HG03066 (cell line): Measurements from ENCODE around the gene SORBS2.

ENCODE experiments used
- ATAC-seq: cut with Tn5 transposase; IDR thresholded peaks from one replicate; pipeline ENCODE4 v1.9.1; 2021; ENCODE audit warnings: low read depth; ENCODE audit not compliant: unreplicated experiment

The SORBS2 gene

DNA sequence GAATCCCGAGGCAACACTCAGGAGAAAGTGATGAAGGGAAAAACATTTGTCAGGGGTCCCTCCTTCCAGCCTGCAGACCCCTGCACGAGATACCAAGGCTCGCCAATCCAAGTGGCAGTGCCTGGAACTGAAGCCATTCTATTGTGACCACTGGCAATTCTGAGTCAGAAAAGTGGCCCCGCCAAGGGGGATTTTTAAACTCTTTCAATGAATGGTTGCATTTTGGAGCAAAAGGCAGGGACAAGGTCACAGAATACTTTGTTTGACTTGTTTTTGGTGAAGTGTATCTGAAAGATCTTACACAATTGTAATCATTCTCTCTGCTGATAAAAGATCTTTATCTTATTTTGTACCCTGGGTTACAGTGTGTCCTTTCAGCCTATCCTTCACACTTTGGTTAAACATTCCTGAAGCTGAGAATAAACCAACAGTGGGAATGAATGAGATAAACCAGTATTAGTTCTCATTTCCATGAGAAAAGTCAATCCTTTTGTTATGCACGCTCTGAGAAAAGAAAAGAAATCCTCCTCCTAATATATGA lies 160.8 kb downstream of the SORBS2 start:
- ATAC-seq, result no peak

- no peak for ATAC-seq
These were observed 163.4 kb downstream of the SORBS2 start for GRCh38 chr4:185648631-185649030.

- ATAC-seq, result no peak
These were observed 166.6 kb downstream of the SORBS2 start for GRCh38 chr4:185645403-185645802.

GRCh38 chr4:185644408-185644807 lies 167.6 kb downstream of the SORBS2 start:
- no peak for ATAC-seq

DNA sequence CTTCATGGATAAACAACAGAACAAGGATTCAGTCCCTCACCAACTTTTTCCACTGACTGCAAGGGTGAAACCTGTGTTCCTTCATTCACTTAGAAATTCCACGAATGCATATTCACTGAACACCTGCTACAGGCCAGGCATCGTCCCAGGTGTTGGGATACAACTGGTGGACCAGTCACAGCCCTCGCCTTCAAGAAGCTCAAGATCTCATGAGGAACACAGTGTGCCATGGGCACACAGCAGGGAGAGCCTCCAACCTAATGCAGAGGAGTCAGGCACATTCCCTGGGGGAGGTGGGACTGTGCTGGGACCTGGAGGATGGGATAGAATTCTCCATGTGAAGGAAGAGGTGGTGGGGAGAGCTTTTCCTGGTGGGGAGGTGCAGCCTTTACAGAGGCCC lies 169.1 kb downstream of the SORBS2 start:
- ATAC-seq, result no peak

GRCh38 chr4:185640811-185641675 lies 171.0 kb downstream of the SORBS2 start:
- ATAC-seq, result no peak

DNA sequence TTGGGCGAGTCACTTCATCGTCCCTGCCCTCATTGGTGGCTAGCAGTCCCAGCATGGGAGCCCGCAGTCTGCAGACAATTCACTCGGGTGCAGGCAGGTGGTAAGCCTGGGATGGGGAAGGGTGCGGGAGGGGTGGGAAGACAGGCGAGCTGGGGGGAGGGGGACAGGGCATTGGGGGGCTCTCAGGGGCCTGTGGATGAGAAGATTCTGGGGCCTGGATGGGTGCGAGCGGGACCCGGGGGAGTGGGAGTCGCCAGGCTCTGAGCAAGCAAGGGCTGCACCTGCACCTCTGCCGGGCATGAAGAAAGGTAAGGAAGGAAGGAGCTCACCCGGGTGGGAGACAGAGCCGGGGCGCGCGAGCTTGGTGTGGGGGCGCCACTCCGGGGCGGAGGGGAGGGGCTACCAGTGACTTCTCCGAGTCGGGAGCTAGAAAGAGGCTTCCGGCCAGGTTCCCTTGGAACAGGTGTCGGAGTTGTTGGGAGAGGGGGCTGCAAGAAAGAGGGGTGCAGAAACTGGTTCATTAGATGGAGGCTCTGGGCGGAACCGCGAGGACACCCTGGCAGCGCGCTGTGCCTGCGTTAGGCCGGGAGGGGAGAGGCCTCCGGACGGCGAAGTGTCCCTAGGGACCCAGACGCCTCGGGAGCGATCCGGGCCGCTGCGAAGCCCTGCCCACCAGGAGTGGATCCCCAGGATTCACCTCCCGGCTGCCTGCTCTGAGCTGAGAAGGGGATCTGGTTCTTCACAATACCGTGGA lies 173.3 kb downstream of the SORBS2 start:
- ATAC-seq, result no peak

- no peak for ATAC-seq
These were observed 173.9 kb downstream of the SORBS2 start for GRCh38 chr4:185638093-185638492.

GRCh38 chr4:185637163-185637875 lies 174.7 kb downstream of the SORBS2 start:
- no peak for ATAC-seq

DNA sequence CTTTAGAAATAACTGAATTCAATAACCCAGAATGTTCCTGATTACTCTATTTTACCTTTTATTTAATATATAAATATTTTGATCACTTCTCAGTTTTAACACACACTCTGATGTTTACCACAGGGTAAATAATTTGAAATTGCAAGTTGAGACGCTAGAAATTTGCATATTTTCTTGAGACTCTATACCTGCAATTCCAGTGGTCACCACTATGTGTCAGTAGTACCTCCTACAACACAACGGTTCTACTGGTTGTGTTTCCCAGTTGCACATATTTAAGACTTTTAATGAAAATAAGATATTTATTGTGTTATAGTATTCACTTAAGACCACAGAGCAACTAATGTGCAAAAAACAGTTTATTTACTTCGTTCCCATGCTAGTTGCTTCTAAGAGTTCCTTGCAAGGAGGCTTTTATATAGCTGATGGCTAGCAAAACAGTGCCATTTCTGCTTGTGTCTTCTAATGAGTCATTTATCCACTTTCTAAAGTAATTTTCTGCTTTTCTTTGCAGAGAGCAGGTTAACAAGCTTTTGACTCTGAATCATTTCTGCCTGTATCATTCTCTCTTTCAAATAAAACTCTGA lies 177.8 kb downstream of the SORBS2 start:
- ATAC-seq, result no peak

DNA sequence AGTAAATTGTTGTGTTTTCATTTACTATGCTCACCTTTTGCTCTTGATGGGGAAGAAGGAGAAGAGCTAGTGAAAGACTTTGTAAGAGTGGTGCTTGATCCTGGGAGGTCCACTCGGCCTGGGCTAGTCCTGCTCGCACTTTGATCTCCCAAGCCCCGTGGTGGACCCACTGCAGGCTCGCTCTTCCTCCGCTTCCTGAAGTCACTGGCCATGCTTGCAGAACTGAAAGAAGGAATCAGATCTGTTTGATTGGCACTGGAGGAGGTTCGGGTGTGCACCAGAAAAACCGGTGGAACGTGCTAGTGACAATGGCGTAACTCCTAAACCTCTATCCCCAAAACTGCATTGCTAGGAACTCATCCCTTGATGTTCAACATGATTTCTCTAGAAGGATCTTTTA lies 185.2 kb downstream of the SORBS2 start:
- ATAC-seq, result no peak

- no peak for ATAC-seq
These were observed 186.5 kb downstream of the SORBS2 start for GRCh38 chr4:185625503-185625902.

DNA sequence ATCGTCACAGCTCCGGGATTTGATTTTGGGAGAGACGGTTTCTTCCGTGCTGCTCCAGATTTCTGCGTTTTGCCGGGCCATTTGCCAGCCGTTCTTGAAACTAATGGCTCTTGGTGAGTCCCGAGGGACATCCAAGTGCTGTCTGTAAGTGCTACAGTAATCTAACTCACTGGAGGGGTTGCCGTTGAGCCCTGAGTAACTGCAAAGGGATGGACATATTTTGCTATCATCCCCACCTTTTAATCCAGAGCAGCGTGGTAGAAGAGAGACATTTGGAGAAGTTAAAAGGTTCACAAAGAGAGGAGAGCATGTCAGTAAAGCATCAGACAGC lies 187.8 kb downstream of the SORBS2 start:
- ATAC-seq, result no peak

DNA sequence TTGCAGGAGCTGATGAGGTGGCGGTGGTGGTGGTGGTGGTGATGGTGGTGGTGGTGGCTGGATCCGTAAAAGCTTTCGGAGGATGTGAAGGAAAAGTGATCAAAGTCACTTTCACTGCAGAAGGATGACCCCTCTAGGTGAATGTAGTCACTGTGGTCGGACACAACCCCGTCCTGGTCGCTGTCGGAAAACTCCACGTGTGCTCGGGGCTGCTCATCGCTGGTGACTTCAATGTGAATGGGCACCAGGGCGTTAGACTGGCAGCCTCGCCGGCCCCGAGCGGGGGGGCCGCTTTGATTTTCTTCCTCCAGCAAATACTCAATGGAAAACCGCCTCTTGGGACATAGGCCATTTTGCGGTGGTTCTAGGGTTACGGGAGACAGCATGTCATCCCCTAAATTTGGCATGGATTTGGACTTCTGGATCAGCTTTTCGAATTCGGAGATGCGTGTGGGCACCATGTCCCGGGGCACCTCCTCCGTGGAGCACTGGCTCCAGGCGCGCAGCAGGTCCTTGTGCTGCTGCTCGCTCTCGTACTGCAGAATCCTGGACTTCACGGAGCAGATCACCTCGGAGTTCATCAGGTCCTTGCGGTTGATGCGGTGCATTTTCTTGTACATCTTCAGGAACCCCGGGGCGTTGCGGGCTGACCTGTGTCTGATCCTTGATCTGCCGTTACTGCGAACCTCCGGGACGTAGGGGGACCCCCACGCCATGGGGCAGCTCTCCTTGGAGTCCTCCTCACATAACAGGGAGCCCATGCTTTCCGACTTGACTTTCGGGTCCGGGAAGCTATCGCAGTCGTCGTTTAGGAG lies 188.3 kb downstream of the SORBS2 start:
- no peak for ATAC-seq

DNA sequence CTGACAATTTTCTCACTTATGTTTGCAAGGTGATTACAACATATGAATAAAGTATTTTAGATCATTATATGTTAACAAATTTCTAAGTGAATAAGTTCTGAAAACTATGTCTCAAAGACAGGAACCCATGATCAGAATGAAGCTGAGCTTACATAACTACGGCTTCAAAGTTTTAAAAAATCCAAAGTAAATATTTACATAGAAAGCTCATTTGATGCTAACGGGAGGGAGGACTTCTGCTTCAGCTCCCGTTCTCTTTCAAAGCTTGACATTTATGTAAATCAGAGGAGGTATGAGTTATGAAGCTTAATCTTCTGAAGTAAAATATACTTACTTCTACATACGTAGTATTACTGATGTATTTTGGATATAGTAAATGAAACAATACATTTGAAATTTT lies 203.8 kb downstream of the SORBS2 start:
- no peak for ATAC-seq

- no peak for ATAC-seq
These were observed 209.6 kb downstream of the SORBS2 start for GRCh38 chr4:185602397-185602796.

DNA sequence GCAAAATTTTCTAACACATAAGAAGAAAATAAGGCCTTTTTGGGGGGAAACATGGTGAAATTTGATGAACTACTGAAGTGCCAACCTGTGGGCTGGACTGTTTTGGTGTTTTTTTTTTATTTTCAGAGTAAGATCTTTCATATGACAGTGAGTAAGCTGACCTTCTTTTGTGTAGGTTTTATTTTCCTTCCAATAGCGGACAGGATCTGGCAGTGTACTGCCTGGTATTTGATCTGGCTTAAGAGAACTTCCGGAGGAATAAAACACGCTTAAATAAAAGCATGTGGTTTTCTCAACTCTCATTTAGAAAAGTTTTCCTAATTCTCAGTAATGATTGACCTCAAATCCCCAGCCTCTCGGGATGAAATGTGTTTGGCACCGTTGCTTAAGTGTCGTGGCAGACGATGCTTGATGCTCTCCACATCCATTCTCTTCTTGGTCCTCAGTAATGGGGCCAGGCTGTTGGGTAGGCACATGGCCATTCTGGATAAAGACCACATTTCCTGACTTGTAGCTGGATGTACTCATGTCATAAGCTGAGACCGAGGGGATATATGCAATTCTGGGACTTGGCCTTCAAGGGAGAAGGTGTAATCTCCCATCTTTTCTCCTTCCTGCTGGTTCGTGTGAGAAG lies 211.1 kb downstream of the SORBS2 start:
- no peak for ATAC-seq

DNA sequence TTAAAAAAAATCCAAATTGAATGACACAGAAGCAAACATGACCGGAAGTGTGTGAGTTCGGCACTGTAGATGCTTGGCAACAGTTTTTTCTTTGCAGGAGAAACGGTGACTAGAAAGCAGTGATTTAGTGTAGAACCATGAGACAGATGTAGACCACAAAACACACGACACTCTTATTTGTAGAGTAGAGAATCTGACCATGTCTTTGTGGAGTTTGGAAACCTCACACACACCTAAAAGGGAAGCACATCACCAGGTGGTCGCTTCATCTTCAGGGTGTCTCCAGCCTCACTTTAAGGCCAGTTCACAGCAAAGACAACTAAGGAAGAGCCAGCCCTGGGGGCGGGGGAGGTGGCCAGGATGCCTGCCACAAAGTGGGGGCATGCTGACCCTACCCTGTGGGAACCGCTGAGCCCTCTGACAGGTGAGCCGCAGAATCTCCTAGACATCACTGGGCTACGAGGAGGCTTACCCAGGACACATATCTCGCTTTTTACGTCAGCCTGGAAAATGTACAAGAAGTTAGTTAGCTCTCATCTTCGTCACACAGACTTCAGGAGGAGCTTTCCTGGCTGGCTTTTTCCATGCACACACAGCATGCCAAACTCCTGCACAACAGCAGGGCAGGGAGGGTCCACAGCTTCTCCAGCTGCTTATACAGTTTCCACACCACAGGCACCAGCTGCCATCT lies 212.3 kb downstream of the SORBS2 start:
- no peak for ATAC-seq
